Thyroid gland (tissue), 4 donors: ENCODE measurements around the gene KLHL36.

Experiments
- CTCF ChIP-seq, 6 experiments: fragments of 200-600 bp in 3 of 6; fragments of 450-650 bp in 3 of 6; sonication (generic) in 3 of 6; IDR thresholded peaks; one replicate each; pipeline ENCODE4 v1.5.1; 2016 to 2019; ENCODE audit warnings: antibody characterized with exemption in 6 of 6, mild to moderate bottlenecking in 2 of 6, inconsistent platforms in 1 of 6, moderate library complexity in 1 of 6
- POLR2A ChIP-seq, 2 donors: fragments of 450-650 bp; IDR thresholded peaks; one replicate each; pipeline ENCODE4 v1.6.1; 2017; ENCODE audit warnings: antibody characterized with exemption in 2 of 2, mild to moderate bottlenecking in 2 of 2, moderate library complexity in 1 of 2

- TF ChIP-seq CTCF (IDR thresholded peaks at IDR 0.05) = no peak
- TF ChIP-seq POLR2A (IDR thresholded peaks at IDR 0.05) = no peak
These were observed 38.5 kb downstream of the KLHL36 start for GRCh38 chr16:84686707-84687298.
